ENCODE measurements around the gene MESD.

Gene MESD

DNA sequence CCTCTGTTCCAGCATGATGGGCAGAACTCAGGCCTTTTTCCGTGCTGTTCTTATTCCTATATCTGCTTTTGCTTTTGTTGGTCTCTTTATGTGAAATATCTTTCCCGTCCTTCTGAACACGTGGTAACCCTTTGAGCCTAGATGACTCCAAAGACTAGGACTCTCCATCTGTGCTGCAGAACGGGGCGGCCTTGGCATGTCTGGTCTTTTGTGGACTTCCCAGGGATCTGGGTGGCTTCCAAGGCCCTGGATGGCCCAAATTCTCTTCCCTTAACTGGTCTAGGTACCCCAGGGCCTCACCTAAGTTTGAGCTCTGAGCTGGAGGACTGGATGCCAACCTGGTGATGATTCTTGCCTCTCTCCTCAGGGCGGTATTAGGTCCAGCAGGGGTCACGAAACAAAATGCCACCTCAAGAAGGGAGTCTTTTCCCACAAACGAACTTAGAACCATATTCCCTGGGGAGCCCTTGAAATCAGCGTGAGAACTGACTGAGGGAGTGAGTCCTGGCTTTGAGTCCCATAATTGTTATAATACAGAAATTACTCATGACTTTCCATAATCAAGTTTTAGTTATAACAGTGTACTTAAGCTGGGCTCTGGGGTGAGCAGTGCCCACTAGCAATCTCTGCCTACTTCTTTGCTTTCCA is 25.0 kb upstream of the MESD start:
- no peak for DNase-seq

DNA sequence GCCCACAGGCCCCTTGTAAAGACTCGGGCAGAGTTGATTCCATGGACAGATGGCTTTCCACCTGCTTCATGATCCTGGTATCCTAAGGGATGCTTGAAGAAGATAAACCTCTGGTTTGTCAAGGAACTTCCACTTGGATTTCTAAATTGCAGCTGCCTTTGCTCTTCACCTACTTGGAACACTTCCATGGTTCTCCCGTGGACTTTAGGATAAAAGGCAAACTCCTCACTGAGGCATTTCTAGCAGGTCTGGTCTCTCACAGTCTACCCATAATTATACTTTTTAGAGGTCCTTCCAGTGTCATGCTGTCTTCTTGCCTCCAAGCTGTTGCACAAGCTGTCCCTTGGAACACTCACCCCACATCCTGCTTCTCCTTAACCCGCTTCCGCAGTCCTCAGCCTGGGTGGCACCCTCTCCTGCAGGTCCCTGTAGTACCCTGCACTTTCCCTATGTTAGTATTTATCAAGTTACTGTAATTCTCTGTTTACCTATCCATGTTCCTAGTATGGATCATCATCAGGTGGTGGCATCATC is 23.8 kb upstream of the MESD start:
- no peak for DNase-seq

- no peak for DNase-seq
These were observed 23.0 kb upstream of the MESD start for GRCh38 chr15:81012588-81012987.

DNA sequence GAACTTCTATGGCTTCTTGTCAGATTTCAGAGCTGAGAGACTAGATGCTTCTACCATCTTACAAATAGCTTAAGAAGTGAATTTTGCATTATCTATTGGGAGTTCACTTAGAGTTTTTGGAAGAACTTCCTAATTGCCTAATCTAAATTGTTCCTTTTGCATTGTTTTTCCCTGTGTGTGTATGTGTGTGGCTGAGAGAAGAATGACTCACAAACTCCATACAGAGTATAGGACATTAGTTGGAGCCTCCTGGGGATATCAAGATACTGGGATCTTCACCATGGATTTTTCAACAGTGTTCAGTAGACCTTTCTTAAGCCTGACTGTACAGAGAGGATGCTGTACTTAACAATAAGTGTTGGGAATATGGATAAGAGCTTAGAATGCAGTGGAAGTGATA is 22.0 kb upstream of the MESD start:
- no peak for DNase-seq

GRCh38 chr15:81010086-81010485 is 20.5 kb upstream of the MESD start:
- DNase-seq, result no peak

DNA sequence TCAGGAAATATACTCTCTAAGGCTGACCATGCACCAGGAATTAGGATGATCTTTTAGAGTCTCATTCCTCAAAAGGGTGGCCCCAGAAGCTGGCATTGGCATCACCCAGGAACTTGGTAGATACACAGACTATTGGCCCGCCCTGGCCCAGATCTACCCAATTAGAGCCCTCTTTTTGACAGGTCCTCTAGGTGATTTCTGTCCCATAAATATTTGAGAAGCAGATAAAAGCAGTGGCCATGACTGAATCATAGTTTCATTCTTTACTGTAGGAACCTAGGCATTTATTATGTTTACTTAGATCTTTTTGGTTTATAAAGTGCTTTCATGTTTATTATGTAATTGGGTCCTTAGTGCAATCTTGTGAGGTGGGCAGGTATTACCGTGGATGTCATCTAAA is 18.7 kb upstream of the MESD start:
- no peak for DNase-seq

- DNase-seq, result no peak
These were observed 17.9 kb upstream of the MESD start for GRCh38 chr15:81007428-81008064.

GRCh38 chr15:81006124-81006523 is 16.5 kb upstream of the MESD start:
- no peak for DNase-seq

DNA sequence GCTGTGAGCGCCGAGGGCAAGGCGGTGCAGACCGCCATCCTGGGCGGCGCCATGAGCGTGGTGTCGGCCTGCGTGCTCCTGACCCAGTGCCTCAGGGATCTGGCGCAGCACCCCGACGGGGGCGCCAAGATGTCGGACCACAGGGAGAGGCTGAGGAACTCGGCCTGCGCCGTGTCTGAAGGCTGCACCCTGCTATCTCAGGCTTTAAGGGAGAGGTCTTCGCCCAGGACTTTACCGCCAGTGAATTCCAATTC is 13.4 kb upstream of the MESD start:
- DNase-seq, result no peak

DNA sequence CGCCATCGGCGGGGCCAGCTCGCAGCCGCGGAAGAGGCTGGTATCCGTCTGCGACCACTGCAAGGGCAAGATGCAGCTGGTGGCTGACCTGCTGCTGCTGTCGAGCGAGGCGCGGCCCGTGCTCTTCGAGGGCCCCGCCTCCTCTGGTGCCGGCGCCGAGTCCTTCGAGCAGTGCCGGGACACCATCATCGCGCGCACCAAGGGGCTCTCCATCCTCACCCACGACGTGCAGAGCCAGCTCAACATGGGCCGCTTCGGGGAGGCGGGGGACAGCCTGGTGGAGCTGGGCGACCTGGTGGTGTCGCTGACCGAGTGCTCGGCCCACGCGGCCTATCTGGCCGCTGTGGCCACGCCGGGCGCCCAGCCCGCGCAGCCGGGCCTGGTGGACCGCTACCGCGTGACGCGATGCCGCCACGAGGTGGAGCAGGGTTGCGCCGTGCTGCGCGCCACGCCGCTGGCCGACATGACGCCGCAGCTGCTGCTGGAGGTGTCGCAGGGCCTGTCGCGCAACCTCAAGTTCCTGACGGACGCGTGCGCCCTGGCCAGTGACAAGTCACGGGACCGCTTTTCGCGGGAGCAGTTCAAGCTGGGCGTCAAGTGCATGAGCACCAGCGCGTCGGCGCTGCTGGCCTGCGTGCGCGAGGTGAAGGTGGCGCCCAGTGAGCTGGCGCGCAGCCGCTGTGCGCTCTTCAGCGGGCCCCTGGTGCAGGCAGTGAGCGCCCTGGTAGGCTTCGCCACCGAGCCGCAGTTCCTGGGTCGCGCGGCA is 12.9 kb upstream of the MESD start:
- no peak for DNase-seq

- no peak for DNase-seq
These were observed 12.4 kb upstream of the MESD start for GRCh38 chr15:81002009-81002330.

DNA sequence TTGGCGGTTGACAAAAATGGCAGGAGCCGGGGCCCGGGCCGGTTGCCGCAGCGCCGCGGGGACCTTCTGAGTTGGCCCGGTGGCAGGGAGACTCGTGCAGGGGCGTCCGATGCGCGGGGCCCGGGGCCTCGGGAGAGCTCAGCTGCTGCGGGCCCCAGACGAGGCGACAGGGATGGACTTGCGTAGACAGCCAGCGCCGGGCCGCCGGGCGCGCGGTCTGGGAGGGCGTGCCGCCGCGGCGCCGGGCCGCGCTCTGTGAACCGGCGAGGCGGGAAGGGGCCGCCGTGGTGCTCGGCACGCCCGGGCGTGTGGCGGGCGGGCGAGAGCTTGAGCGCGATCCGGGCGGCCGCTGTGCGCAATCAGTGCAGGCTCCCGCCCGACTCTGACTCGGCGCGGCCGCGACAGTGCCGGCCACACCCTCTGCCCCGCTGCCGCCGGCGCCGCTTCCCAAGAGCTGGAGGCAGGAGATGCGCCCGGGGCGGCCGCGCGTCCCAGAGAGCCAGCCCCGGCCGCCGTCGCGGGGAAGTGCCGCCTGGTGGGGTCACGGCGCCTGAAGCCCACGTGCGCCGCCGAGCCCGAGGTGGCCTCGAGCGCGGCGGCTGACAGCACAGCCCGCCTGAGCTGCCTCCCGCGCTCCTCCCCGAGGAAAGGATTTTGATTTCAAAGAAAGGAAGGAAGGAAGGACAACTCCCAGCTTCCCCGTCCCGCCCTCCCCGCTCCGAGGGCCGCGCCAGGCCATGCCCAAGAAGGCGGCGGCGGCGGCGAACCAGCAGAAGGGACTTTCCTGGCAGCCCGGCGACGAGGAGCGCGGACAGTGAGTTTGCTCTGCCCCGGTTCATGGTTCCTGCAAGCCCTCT is 11.8 kb upstream of the MESD start:
- peak; percentile 45 for DNase-seq

DNA sequence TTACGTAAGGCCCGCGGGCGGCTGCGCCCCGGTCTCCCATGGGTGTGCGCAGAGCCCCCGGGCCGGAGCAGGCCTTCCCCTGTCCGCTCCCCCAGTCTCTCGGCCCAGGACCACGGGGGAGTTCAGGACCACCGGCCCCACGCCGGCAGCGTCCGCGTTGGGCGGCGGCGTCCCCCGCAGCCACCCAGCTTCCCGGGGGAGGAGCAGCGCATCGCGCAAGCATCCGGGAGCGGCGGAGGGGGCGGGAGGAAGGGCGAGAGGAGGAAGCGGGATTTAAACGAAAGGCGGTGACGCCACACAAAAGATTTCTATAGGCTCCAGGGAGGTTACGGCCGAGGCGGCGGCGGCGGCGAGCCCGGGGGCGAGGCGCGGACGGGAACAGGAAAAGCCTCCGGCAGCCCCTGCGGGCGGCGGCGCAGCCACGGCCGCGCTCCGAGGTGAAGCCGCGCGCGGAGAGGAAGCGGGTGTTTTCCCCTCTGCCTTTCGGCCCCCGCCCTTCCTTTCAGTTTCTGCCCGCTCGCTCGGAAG is 11.1 kb upstream of the MESD start, which contains the start of gene TLNRD1:
TSS of gene TLNRD1 (plus strand) at position 300 of the 528 bp plus-strand sequence. CDS start 1,349 bp downstream, outside the sequence.
- peak; percentile 86 for DNase-seq

DNA sequence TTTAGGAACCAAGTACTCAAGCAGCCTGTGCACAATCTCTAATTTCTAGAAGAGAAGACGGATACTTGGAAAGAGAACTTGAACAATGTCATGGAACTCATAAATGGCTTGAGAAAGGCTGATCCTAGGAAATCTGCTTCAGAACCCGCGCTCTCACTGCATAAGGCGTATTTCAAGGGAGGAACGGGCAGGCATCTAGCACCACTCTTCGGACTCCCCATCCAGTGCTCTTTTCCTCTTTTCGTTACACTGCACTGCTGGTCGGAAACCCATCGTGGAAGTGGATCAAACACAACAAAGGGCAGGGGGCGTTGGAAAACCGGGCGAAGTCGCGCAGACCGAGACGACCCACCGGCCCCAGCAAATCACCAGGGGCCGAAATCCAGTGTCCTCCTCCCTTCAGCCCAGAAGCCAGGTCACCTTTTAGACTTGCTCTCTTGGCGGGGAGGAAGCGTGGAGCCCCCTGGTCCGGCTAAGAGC is 10.6 kb upstream of the MESD start:
- DNase-seq, result peak; percentile 27

DNA sequence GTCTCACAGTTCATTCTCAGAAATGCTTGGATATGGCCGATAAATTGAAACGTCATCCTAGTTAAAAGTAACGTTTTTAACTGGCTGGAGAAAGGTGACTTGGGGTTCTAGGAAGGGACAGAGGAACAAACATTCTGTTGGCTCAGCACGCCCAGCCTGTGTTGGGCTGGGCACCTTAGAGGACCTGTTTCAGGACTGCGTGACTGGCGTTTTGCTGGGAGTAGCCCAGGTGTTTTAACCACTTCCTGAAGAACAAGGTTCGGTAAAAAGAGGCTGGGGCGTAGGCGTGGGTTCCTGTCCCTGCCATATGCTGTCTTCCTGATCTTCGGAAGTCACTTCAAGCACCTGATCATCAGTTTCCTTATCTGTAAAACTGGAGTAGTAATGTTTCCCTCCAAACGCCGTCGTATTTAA is 10.0 kb upstream of the MESD start:
- DNase-seq, result no peak

GRCh38 chr15:80998251-80998650 is 8.6 kb upstream of the MESD start:
- no peak for DNase-seq

- no peak for DNase-seq
These were observed 8.1 kb upstream of the MESD start for GRCh38 chr15:80997692-80998091.

DNA sequence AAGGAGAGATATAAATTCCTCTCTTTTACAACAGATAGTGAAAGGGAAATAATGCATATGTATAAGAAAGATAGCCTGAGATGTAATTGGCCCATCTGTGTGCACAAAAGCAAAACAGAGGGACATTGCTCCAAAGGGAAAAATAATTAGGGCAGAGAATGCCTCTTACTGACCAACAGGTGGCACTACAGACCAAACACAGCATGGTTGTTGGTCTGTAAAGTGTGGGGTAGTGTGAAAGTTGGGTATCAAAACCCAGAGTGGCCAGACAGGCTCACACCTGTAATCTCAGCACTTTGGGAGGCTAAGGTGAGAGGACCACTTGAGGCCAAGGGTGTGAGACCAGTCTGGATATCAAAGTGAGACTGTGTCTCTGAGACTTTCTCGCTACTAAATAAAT is 6.6 kb upstream of the MESD start:
- DNase-seq, result no peak

DNA sequence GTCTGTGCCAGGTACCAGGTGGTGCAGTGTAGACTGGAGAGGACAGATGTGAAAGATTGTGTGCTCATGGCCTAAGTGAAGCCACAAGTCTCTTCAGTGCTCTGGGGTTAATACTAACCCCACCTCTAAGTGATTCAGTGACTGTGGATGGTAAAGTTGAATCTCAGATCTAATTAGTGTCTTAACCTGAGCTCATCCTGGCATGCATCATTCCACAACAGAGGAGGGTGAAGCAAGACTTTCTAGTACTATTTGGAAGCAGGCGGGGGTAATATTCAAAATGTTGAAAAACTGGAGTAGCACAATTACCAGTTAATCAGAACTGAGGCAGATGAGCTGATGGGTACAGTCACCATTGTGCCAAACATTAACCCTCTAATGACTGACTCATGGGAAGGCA is 2.8 kb upstream of the MESD start:
- DNase-seq, result peak; percentile 11

DNA sequence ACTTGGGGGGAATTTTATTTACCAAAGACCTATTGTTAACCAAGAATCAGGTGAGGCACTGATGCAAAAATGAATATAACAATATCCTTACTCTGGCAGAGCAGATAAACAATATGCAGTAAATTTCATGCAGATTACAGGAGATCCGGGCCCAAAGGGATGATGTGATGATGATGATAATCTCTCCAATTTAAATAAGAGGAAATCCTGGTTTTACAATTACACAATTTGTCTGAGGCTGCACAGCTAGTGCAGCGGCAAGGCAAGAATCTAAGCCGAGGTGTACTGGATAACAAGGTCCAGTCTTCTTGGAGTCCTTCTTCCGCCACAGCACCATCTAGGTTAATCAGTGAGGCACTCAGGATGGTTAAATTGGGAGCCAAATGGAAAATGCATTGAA is 2.4 kb upstream of the MESD start:
- DNase-seq, result no peak

DNA sequence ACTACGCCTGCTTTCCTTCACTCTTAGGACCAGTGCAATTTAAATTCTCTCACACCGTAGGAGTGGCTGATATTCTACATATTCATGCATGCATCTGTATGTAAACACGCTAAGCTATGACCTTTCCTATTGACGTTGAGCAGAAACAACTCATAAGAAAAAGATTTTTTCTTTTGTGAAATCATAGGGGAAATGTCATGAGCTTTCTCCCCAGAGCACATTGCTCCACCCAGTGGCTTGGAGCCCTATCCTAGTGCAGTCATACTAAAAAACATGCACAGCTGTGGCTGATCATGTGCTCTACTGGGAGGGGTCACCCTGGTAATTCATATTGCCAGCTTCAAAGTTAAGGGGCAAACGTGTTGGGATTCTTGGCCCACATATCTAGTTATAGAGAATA is 1.8 kb upstream of the MESD start:
- DNase-seq, result peak; percentile 74

- no peak for DNase-seq
These were observed 1.3 kb upstream of the MESD start for GRCh38 chr15:80990955-80991354.

- no peak for DNase-seq
These were observed 520 bp downstream of the MESD start for GRCh38 chr15:80989081-80989517.

All from NCI-H2171 treated with DMSO at 0.1 percent for 48 hours (cell line).